Eye (tissue), 1 donor: ENCODE measurements around the gene ATG4A.

ENCODE experiments used
- DNase-seq: peaks from one replicate; pipeline ENCODE4 v3.0.0-alpha.2; 2015

The ATG4A gene

DNA sequence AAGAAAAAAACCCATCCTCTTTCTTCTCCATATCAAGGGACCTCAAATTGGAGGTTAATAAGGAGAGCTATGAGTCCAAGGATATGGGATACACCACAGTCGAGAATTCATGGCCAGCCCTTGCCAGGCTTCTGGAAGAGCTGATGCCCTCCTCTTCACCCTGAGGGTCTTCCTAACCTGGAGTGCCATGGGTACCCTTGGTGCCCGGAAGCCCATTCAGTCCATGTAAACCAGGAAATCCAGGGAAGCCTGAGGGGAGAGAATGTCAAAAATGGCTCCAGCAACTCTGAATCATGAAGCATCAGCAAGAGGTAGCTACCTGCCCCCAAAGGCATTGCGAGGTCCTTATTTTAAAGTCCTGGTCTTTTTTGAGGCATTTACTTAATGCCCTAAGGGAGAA lies 78.2 kb downstream of the ATG4A start:
- DNase-seq: no peak

DNA sequence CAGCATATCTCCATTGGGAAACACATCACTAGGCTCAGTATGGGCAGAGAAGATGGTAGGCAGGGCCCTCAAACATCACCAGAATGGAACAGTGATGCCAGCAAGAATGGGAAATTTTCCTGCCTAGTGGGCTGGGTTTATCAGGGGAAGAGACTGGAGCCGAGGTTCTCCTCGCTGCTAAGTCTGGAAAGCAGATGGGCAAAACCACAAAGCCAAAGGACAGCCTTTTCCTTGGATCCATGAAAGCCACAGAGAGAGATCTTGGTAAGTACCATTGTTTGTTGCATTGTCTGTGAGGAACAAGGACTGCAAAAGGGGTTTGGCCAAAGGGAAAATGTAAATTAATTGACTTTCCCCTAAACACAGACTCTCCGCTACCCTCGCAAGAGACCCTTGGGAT lies 80.1 kb downstream of the ATG4A start:
- no peak for DNase-seq

DNA sequence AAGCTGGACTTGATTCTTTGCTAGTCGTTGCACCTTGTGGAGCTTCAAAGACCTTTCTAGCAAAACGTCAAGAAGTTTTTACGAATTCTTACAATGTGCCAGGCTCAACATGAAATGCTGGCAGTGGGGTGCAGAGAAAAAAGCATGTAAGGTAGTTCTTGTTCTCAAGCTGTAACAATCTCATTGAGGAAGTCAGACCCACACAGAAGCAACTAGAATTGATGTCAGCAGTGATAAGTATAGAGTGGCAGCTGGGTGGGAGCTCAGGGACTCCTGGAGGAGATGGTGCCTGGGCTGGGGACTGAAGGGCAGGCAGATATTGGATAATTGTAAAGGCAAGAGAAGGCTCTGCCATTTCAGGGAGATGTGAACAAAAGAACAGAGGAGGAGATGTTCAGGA lies 82.3 kb downstream of the ATG4A start:
- no peak for DNase-seq

DNA sequence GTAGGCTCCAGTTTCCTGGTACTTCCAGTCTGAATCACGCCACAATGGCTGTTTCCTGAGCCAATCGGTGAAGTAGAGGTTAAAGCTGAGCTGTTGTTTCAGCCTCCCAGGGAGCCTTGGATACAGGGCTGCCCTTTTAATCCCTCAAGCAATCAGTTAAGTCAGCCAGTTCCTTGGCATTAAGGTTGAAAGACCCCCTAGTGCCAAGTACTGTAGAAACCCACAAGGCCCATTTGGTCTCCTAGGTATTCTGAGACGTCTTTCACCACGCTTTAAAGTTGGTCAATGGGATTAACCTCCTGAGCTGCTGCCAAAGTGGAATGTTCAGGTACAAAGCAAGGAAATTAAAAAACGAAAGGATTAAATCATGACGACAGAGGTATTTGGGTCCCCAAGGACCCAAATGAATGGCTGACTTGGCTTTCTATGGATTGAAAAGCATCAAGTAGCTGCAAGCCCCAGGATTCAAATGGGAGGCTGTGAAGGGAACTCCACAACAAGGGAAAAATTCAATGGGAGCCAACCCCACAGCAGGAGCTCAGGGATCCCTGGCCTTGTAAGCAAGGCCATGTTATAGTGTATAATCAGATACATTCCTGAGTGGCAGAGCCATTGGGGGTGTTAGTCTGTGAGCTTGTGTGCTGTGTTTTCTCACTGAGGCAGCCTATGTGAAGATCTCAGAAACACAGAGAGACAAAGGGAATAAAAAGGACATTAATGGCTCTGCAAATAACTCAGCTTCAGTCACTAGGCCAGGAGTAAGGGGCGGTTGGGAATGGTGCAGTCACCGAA lies 86.0 kb downstream of the ATG4A start:
- peak; percentile 15 for DNase-seq

GRCh38 chrX:108178143-108178498 lies 86.5 kb downstream of the ATG4A start:
- DNase-seq: no peak

DNA sequence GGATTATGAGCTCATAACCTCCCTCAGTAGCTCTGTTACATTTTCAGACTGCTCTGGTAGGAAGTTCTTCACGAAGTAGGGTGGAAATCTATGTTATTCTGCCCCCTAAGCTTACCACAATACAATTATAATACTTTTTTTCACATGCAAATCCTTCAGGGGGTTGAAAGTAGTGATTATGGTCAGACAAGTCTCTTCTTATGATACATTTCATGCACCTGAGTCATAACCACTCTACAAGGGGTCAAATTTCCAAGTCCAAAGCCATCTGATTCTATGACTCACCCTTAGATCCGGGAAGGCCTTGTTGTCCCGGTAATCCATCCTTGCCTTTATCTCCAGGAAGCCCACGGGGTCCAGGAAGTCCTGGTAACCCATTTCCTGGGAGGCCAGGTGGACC lies 95.2 kb downstream of the ATG4A start:
- no peak for DNase-seq

GRCh38 chrX:108198420-108198819 lies 106.8 kb downstream of the ATG4A start:
- no peak for DNase-seq

GRCh38 chrX:108199041-108199440 lies 107.5 kb downstream of the ATG4A start:
- no peak for DNase-seq

GRCh38 chrX:108199691-108200090 lies 108.1 kb downstream of the ATG4A start:
- peak; percentile 48 for DNase-seq

GRCh38 chrX:108203540-108203939 lies 112.0 kb downstream of the ATG4A start:
- no peak for DNase-seq
